Neural crest cell (in vitro differentiated cells): Measurements from ENCODE around the gene LRMDA. TPM values are rescaled to one million over a fixed set of nuclear protein-coding genes. Genes with fewer than 3 reads are reported as not detected.
A peak's percentile ranks its signal among the peaks of the same experiment; 100 is the strongest.

Experiments used
- DNase-seq: peaks from one replicate; pipeline ENCODE4 v3.0.0; 2021; ENCODE audit warnings: low read depth, mixed read lengths, low spot score
- H3K27ac Mint-ChIP-seq: one replicate; pipeline ENCODE4 v1.8.0; 2021; ENCODE audit warnings: mild to moderate bottlenecking, mixed read lengths; ENCODE audit not compliant: unreplicated experiment
- H3K27me3 Mint-ChIP-seq: 2 replicates; pipeline ENCODE4 v1.8.0; 2021; ENCODE audit warnings: low read depth, mild to moderate bottlenecking, mixed read lengths
- H3K36me3 Mint-ChIP-seq: 2 replicates; pipeline ENCODE4 v1.8.0; 2021; ENCODE audit warnings: low read depth, mild to moderate bottlenecking, mixed read lengths
- H3K4me1 Mint-ChIP-seq: 2 replicates; pipeline ENCODE4 v1.8.0; 2021; ENCODE audit warnings: mixed read lengths
- H3K4me3 Mint-ChIP-seq: one replicate; pipeline ENCODE4 v1.8.0; 2021; ENCODE audit warnings: mild to moderate bottlenecking, mixed read lengths
- H3K9me3 Mint-ChIP-seq: 2 replicates; pipeline ENCODE4 v1.8.0; 2021; ENCODE audit warnings: mixed read lengths
- CTCF ChIP-seq: fragments of 200-600 bp; sonication (generic); conservative IDR thresholded peaks from 2 replicates; pipeline ENCODE4 v1.5.0; 2021; ENCODE audit warnings: antibody characterized with exemption, mild to moderate bottlenecking
- total RNA-seq: library from RNA; stranded (reverse); gene quantifications from 2 replicates; pipeline ENCODE4 v1.2.1, GENCODE V29; 2021

Gene LRMDA
- total RNA-seq, 1 donor from 2014 or later = 3.1 TPM

- peak overlapping the region; percentile 35 for H3K27ac Mint-ChIP-seq
- H3K36me3 Mint-ChIP-seq = no peaks in the 10 kb centered on the region
- no peak for TF ChIP-seq CTCF
- H3K4me1 Mint-ChIP-seq = peaks cover 12% of the 10 kb centered on the region
- H3K9me3 Mint-ChIP-seq = peaks cover 7% of the 10 kb centered on the region
- no peak for DNase-seq
- H3K4me3 Mint-ChIP-seq = no peak overlapping the region
- H3K27me3 Mint-ChIP-seq = no peaks in the 10 kb centered on the region
Measured at GRCh38 chr10:75685187-75685586, 253.8 kb downstream of the LRMDA start.

GRCh38 chr10:75688506-75689300 lies 257.3 kb downstream of the LRMDA start:
- Mint-ChIP-seq H3K4me3 (no peak overlapping the region), H3K27me3 (no peaks in the 10 kb centered on the region), H3K4me1 (no peaks in the 10 kb centered on the region), H3K36me3 (no peaks in the 10 kb centered on the region), H3K9me3 (peaks cover 7% of the 10 kb centered on the region), H3K27ac (no peak overlapping the region)
- no peak for DNase-seq
- no peak for TF ChIP-seq CTCF

GRCh38 chr10:75693489-75693888 lies 262.1 kb downstream of the LRMDA start:
- DNase-seq = no peak
- Mint-ChIP-seq H3K27ac (no peak overlapping the region), H3K4me1 (no peaks in the 10 kb centered on the region), H3K27me3 (no peaks in the 10 kb centered on the region), H3K4me3 (no peak overlapping the region), H3K9me3 (no peaks in the 10 kb centered on the region), H3K36me3 (no peaks in the 10 kb centered on the region)
- TF ChIP-seq CTCF = no peak

- no peaks in the 10 kb centered on the region for H3K36me3 Mint-ChIP-seq
- no peaks in the 10 kb centered on the region for H3K27me3 Mint-ChIP-seq
- DNase-seq = no peak
- no peak for TF ChIP-seq CTCF
- H3K27ac Mint-ChIP-seq = no peak overlapping the region
- no peak overlapping the region for H3K4me3 Mint-ChIP-seq
- no peaks in the 10 kb centered on the region for H3K9me3 Mint-ChIP-seq
- no peaks in the 10 kb centered on the region for H3K4me1 Mint-ChIP-seq
Measured at GRCh38 chr10:75694269-75694668, 262.8 kb downstream of the LRMDA start.

GRCh38 chr10:75694790-75695189 lies 263.4 kb downstream of the LRMDA start:
- peaks cover 3% of the 10 kb centered on the region for H3K9me3 Mint-ChIP-seq
- DNase-seq = no peak
- no peaks in the 10 kb centered on the region for H3K4me1 Mint-ChIP-seq
- H3K36me3 Mint-ChIP-seq = no peaks in the 10 kb centered on the region
- no peak overlapping the region for H3K4me3 Mint-ChIP-seq
- no peak overlapping the region for H3K27ac Mint-ChIP-seq
- no peaks in the 10 kb centered on the region for H3K27me3 Mint-ChIP-seq
- no peak for TF ChIP-seq CTCF
